HG03159 (cell line): ENCODE data around the gene ZSWIM6.

Experiments used
- ATAC-seq: cut with Tn5 transposase; IDR thresholded peaks from one replicate; pipeline ENCODE4 v1.9.1; 2021; ENCODE audit warnings: mild to moderate bottlenecking, moderate library complexity; ENCODE audit not compliant: unreplicated experiment

Gene ZSWIM6

DNA sequence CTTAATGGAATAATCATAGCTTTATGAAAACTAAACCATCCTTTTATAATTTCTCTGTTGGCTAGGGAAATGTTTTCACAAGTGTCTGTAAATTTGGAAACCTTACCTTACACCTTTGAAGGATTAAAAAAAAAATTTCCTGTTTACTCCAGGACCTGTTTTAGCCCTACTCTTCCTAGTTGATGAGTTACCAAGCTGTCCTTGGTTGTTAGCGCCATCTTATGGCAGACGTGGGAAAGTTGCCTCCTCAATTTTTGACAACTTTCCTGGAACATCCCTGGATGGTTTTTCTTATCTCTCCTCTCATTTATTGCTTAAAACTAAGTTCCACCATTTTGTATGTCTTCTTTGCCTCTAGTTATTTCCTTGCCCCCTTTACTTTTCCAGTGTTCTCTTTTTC lies 25.7 kb downstream of the ZSWIM6 start:
- ATAC-seq = no peak

DNA sequence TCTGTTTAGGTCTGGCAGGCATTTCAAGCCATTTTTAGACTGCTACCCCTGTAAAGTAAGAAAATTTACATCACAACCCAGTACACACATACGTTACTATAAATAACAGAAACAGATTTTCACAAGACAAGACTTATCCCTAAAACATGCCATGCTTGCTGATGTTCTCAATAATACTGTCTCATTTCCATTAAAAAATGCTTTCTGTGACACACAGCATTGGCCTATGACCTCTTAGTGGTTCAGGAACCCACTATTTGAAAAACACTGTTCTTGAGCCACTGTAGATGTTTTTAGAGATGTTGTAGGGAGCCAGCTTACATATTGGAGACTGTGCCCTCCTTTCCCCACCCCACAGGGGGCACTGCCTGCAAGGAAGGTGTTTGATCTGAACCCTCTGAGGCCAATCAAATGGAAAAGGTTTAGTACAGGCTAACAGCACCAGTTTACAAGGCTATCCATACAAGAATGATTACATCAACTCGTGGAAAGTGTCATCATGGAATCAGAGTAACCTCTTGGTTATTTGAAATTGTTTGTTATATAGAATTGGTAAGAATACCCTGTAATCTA lies 30.8 kb downstream of the ZSWIM6 start:
- no peak for ATAC-seq

DNA sequence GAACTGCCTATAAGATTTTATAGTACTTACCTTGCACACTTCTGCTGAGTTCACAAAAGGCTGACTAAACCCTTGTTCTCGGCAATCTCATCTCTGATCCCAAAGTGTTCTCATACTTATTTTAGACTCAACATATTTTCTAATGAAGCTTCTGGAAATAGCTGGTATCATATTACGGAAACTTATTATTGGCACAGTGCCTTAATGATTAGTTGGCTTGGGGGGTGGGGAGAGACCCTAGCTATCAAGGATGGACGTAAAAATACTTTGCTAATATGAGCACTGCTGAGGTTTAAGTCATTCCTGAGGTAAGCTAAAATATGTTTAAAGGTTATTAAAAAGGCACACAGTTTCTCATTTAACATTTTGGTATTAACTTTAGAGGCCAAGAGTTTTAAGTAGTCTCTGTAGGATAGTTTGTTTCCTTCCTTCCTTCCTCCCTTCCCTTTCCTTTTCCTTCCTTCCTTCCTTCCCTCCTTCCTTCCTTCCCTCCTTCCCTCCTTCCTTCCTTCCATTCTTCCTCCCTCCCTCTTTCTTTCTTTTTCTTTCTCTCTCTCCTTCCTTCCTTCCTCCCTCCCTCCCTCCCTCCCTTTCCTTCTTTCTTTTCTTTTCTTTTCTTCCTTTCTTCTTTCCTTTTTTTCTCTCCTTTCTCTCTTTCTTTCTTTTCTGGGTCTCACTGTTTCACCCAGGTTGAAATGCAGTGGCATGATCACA lies 31.5 kb downstream of the ZSWIM6 start:
- ATAC-seq = no peak

DNA sequence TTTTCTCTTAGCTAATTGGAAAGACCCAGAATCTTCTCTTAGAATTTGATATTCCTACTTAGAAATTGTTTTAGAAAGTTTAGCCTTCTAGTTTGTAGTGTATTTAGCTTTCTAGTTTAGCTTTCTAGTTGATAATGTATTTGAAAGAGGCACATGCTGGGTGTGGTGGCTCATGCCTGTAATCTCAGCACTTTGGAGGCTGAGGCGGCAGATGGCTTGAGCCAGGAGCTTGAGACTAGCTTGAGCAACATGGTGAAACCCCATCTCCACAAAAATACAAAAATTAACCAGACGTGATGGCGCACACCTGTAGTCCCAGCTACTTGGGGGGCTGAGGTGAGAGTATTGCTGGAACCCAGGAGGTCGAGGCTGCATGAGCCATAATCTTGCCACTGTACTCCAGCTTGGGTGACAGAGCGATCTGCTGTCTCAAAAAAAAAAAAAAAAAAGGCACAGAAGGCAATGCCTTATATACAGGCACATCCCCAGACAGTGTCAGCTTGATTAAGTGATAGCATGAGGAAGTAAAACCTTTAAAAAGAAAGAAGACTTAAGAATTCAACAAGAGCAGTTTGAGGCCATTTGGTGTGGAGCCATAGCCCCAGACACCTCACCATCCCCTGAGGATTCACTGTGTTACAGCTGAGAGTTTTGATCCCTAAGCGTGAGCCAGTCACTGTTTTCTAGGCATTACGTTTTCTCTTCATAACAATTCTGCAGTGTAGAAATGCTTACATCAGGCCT lies 34.6 kb downstream of the ZSWIM6 start:
- ATAC-seq = no peak

DNA sequence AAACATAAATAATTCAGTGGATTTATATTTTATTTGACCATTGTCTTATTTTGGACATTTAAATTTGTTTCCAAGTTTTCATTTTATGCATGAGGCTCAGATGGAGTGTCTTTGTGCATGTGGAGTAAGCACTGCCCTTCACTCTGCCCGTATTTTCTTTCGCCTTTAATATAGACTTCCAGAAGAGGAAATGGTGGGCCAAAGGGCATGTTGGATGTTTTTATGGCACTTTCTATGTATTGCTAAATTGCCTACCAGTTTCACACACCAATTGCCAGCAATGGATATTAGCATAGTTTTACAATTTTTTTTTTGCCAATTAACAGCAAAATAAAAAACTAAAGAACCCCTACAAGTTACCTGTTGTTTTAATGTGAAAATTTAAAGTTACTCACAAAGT lies 38.4 kb downstream of the ZSWIM6 start:
- no peak for ATAC-seq

- ATAC-seq = no peak
Measured at GRCh38 chr5:61371474-61371873, 39.4 kb downstream of the ZSWIM6 start.

DNA sequence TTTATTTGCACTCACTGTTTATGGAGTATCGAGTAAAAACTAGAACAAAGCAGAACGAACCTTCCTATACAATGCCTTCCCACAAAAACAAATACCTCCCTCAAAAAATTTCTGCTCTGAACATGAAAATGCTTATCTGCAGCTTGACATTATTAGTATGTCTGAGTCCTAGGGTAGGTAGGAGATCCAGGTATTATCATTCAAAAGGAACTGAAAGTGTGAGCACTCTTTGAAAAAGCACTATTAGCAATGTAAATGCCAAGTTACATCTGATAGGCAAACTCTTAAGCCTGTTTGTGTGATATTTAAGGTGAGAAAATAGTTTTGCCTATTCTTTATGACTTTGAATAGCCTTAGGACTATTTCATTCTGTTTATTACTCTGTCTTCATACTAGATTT lies 47.6 kb downstream of the ZSWIM6 start:
- no peak for ATAC-seq

- no peak for ATAC-seq
Measured at GRCh38 chr5:61381968-61382367, 49.9 kb downstream of the ZSWIM6 start.

GRCh38 chr5:61385627-61386026 lies 53.6 kb downstream of the ZSWIM6 start:
- ATAC-seq = no peak

DNA sequence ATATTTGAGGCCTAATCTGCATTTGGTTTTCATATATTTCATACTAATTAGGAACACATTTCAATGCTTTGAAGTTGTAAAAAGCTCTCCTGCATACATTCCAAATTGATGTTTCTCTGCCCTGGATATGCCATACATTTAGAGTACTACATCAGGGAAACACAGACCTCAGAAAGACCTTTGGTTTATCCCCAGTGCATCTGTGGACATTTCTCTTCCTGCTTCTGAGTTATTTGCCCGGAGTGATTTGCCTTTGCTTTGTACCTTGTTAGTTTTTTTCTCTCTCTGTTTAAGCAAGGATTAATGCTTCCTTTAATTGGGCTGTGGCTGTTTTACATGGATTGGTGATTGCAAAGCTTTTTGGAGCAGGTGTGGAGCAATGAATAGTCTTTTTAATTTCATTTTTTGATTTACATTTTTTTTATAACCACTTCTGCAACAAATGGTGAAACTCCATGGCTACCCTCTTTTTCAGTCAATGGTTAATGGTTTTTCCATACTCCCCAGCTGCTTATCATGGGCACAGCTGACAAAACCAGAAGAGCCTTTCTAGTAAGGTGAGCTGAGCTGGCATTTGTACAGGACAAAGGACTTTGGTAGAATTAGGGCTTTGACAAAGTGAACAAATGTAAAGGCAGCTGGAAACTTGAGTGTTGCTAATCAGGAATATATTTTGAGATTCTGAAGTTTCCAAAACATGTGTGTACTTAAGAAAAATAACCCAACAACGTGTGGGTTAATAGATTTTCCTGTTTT lies 54.2 kb downstream of the ZSWIM6 start:
- no peak for ATAC-seq

DNA sequence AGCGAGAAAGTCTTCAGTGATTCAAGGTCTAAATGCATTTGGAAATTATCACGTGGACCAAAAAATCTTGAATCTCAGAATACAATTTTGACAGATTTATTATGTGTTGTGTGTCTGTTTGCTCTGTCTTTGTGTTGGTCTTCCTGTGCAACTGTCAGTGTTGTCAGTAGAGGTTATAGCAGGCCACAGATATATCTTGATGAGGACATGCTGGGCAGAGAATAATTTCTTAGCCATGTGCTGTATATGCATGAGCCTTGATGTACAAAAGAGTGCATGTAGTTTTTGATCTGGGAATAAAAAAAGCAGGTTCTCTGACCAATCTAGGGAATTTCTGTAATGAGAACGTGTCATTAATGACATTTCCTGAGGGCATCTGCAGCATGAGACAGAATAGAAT lies 57.6 kb downstream of the ZSWIM6 start:
- ATAC-seq = no peak

GRCh38 chr5:61394078-61394704 lies 62.1 kb downstream of the ZSWIM6 start:
- no peak for ATAC-seq

GRCh38 chr5:61394793-61395192 lies 62.7 kb downstream of the ZSWIM6 start:
- no peak for ATAC-seq

- no peak for ATAC-seq
Measured at GRCh38 chr5:61397238-61397637, 65.2 kb downstream of the ZSWIM6 start.

DNA sequence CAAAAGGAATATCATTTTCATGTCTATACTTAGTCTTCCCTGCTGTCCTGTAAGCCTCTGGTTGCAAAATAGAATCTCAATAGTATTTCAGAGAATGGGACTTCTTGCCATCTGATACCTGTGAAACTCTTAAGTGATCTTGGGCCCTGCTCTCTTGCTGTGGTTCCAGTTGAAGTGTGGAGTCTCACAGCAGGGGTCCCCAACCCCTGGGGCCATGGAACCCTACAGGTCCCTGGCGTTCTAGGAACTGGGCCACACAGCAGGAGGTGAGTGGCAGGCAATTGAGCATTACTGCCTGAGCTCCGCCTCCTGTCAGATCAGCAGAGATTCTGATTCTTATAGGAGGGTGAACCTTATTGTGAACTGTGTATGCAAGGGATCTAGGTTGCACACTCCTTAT lies 65.9 kb downstream of the ZSWIM6 start:
- ATAC-seq = no peak

GRCh38 chr5:61398440-61398839 lies 66.4 kb downstream of the ZSWIM6 start:
- no peak for ATAC-seq

- no peak for ATAC-seq
Measured at GRCh38 chr5:61399679-61400078, 67.6 kb downstream of the ZSWIM6 start.

DNA sequence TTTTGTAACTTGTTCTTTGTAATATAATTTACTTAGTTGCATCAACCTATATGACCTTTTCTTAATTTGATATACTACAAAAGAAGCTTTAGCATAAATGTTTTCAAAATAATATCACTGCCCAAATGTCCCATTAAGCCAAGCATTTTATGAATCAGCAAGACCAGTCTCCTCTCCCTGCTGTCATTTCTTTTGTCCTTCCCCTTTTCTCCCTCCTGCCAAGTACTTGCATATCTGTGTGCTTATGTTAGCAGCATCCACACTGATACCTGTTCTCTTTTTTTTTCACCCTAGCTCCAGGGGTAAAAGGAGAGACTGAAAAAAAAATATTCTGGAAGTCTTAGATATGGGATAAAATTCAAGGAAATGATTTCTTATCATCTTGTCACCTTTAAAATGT lies 69.7 kb downstream of the ZSWIM6 start:
- no peak for ATAC-seq

DNA sequence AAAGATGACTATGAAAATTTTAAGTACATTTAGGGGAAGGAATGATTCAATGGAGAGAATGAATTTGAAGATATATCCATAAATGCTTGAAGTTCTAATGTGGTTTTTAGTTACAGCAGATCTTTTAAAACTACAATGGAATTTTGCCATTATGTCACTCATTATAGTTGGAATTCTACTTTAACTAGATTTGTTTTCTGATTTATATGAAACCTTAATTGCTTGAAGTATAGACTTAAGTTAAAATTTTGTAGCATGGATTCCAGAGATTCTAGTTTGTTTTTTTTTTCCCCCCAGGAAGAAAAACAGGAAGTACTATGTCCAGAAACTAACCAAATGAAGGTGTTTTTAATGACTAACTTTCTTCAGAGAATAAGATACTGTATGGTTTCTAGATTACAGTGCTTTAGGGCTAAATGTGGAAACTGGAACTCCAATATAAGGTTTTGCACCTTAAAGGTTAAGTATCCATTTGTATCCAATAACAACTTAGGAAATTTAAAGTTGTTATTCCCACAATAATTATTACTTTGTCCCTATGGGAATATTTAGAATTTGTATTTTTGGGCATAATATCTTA lies 70.3 kb downstream of the ZSWIM6 start:
- ATAC-seq = no peak

- ATAC-seq = no peak
Measured at GRCh38 chr5:61402970-61403900, 71.2 kb downstream of the ZSWIM6 start.
